GM15510 (cell line): Measurements from ENCODE around the gene NEK7.

ENCODE experiments used
- POLR2A ChIP-seq: IDR thresholded peaks from 3 replicates; pipeline ENCODE4 v1.6.1; 2011; ENCODE audit warnings: borderline replicate concordance; ENCODE audit not compliant: insufficient read length; ENCODE audit errors: extremely low read depth

The NEK7 gene

GRCh38 chr1:198245379-198245778 lies 88.6 kb downstream of the NEK7 start:
- TF ChIP-seq POLR2A, result no peak

DNA sequence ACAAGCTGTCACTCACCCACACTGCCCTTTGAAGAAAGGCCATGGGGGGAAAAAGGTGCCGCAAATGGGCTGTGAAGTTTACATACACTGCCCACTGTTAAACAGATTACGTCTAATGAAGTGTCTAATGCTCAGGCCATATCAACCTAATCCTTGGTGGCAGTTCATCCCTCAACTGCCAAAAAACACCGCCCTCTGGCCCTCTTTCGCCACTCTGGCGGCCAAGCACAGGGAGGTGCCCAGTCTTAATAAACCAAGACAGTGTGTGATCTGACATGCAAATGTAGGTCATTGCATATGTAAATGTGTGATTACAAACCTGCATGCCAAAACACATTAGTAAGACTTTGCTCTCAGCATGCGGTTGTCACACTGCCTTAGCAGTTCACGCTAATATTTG lies 89.5 kb downstream of the NEK7 start:
- no peak for TF ChIP-seq POLR2A

- no peak for TF ChIP-seq POLR2A
These were observed 96.5 kb downstream of the NEK7 start for GRCh38 chr1:198253259-198253658.

DNA sequence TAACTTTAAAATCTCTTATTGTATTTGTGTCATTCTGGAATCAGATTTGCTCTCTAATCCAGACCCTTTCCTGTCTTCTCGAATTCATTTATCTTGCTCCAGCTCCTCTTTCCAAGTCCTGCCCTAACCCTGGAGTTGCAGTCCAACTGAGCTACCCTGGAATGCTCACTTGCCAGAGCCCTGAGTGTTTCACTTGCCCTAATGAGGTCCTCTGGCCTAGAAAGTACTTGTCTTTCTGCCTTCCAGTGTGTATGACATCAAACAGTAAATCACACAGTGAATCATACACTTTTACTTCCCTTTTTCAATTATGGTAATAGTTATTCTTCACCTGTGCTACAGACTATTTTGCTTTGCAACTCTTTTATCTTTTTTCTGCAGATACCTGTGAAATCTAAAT lies 96.9 kb downstream of the NEK7 start:
- no peak for TF ChIP-seq POLR2A

GRCh38 chr1:198254521-198254920 lies 97.7 kb downstream of the NEK7 start:
- no peak for TF ChIP-seq POLR2A

- TF ChIP-seq POLR2A, result no peak
These were observed 98.2 kb downstream of the NEK7 start for GRCh38 chr1:198254948-198255347.

GRCh38 chr1:198255784-198256183 lies 99.0 kb downstream of the NEK7 start:
- no peak for TF ChIP-seq POLR2A

GRCh38 chr1:198258491-198258890 lies 101.7 kb downstream of the NEK7 start:
- TF ChIP-seq POLR2A, result no peak

- TF ChIP-seq POLR2A, result no peak
These were observed 102.7 kb downstream of the NEK7 start for GRCh38 chr1:198259333-198260074.

- TF ChIP-seq POLR2A, result no peak
These were observed 105.1 kb downstream of the NEK7 start for GRCh38 chr1:198261886-198262285.

DNA sequence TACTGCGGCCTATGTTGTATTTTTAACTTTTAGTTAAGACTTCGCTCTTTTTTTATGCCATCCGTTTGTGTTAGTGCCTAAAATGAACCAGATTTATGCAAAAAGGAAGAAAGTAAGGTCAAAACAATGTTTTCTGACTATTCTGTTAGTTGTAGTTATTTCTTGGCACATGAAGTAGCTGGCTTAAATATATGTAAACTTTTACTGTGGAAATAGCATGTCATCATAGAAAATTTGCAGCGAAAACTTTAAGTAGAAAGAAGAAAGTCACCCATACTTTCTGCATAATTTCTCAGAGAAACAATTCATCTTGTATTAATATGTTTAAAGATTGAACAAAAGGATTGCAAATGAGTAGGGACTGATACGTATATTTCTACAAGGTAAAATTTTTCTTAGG lies 106.4 kb downstream of the NEK7 start:
- no peak for TF ChIP-seq POLR2A

- TF ChIP-seq POLR2A, result no peak
These were observed 107.5 kb downstream of the NEK7 start for GRCh38 chr1:198264282-198264681.

GRCh38 chr1:198265073-198265661 lies 108.4 kb downstream of the NEK7 start:
- TF ChIP-seq POLR2A, result no peak

GRCh38 chr1:198267056-198267455 lies 110.3 kb downstream of the NEK7 start:
- TF ChIP-seq POLR2A, result no peak

GRCh38 chr1:198267921-198268320 lies 111.1 kb downstream of the NEK7 start:
- TF ChIP-seq POLR2A, result no peak

DNA sequence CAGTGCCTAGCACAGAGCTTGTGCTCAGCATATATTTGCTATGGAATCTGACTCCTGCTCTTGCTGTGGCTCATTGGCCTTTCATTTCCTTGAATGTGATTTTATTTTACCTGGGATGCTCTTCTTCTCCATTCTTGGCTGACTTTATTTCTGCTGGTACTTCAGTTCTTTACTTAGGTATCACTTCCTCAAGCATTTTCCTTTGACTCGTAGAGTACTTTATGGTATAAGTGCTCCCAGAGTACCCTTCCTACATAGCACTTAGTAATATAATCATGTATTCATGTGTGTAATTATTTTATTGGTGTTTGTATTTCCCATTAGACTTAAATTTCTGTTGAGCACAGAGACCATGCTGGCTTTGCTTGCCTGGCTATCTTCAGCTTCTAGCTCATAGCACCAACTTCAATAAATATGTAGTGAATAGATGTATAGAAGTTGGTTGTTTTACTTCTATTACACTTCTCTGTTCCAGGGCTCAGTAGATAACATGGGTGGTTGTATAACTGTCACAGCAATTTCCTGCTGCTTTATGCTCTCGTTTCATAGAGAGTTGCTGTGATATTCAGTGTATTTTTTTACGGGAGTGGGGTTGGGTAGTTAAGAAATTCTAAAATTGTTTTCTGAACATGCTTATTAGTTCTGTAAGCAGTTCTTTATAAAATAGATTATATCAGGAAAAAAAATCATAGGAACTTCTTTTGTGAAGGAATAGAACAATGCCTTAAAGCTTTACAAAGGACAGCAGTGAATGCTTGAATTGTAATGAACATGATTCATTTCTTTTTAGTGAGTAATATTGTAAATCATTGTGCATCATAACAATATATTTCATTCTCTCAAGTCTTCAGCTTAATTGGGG lies 112.2 kb downstream of the NEK7 start:
- no peak for TF ChIP-seq POLR2A

GRCh38 chr1:198269646-198269940 lies 112.8 kb downstream of the NEK7 start:
- TF ChIP-seq POLR2A, result no peak

DNA sequence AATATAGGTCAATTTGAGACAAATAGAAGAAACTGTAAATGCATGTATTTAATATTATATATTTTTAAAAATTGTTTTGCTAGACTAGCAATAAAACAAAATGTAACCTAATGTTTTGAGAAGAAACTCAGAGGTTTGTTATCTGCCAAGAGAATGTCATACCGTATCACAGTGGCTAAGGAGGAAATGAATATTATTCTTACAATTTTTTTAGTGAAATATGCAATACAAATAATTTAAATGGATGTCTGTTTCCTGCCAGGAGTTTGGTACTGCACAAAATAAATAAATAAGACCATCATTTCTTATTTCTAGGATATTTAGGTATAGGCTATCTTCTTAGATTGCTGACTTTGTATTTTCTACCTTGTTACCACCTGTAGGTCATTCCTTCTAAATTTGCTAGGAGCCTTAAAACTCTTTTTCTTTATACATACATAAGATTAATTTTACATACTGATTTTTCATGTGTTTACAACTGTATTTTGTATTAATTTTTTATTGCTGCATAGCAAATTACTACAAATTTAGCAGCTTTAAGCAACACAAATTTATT lies 113.6 kb downstream of the NEK7 start:
- TF ChIP-seq POLR2A, result no peak
